Adipocyte (in vitro differentiated cells): Measurements from ENCODE around the gene SLC8A2.

ENCODE experiments used
- DNase-seq: peaks from one replicate; pipeline ENCODE4 v3.0.0-alpha.2; 2015; ENCODE audit warnings: low read depth
- H3K27me3 ChIP-seq: replicated peaks from 2 replicates; pipeline ENCODE4 v1.7.0; 2013; ENCODE audit warnings: mild to moderate bottlenecking, low read length, moderate library complexity; ENCODE audit not compliant: control insufficient read depth, insufficient read depth
- H3K36me3 ChIP-seq: 2 replicates; pipeline ENCODE4 v1.7.0; 2013; ENCODE audit warnings: low read length, mild to moderate bottlenecking, moderate library complexity; ENCODE audit not compliant: control insufficient read depth, insufficient read depth, severe bottlenecking
- H3K4me1 ChIP-seq: 2 replicates; pipeline ENCODE4 v1.7.0; 2013; ENCODE audit warnings: mild to moderate bottlenecking, low read length, moderate library complexity; ENCODE audit not compliant: control insufficient read depth, insufficient read depth
- H3K4me3 ChIP-seq: 2 replicates; pipeline ENCODE4 v1.7.0; 2013; ENCODE audit warnings: mild to moderate bottlenecking, low read length, moderate library complexity
- H3K9ac ChIP-seq: 2 replicates; pipeline ENCODE4 v1.7.0; 2013; ENCODE audit warnings: mild to moderate bottlenecking, low read length, moderate library complexity
- H3K9me3 ChIP-seq: 2 replicates; pipeline ENCODE4 v1.7.0; 2013; ENCODE audit warnings: mild to moderate bottlenecking, low read length, moderate library complexity; ENCODE audit not compliant: control insufficient read depth

SLC8A2 gene

DNA sequence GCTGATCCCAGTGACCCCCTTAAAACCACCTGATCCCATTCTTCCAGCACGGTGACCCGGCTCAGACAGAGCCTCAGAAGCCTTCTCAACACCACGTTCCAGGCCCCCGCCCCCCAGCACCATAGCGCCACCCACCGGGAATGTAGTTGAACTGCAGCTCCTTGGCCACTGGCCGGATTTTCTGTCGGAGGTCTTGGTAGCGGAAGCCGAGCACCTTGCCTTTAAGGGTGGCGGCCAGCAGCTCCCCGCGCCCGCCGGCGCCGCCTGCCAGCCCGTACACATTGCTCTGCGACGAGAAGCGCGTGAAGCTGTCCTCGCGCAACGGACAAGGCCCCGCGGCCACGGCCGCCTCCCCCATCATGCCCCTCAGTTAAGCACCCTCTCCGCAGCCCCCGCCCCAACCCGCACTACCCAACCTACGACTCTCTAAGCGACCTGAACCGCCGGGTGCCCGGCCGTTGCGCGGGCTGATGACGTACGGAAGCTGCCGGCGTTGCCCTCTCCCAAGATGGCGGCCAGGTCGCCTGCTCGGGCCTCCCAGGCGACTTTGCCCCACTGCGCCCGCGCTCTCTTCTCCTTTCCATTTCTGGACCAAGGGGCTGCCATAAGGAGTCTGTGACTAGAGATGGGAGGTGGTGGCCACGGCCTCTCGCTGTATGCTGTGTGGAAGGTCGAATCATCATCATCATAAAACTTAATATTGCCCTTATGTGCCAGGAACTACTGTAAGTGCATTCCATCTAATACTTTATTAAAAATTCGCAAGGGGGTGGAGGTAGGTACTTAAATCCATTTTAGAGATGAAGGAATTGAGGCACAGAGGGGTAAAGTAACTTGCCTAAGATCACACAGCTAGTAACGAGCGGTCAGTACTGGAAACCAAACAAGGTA, 12.4 kb upstream of the SLC8A2 start, which contains the start of gene KPTN:
Gene KPTN, minus strand, starts transcription at position 420 of the 891 bp plus-strand sequence. Its CDS starts 59 bp downstream, at position 361.
- DNase-seq: peak; percentile 95
- Histone ChIP-seq H3K9ac (peak within 1 kb of the TSS; percentile 98), H3K36me3 (peaks cover 26% of the 10 kb centered on the region), H3K4me3 (peak within 1 kb of the TSS; percentile 98), H3K9me3 (no peaks in the 10 kb centered on the region), H3K4me1 (peaks cover 17% of the 10 kb centered on the region), H3K27me3 (peaks cover 5% of the 10 kb centered on the region)

DNA sequence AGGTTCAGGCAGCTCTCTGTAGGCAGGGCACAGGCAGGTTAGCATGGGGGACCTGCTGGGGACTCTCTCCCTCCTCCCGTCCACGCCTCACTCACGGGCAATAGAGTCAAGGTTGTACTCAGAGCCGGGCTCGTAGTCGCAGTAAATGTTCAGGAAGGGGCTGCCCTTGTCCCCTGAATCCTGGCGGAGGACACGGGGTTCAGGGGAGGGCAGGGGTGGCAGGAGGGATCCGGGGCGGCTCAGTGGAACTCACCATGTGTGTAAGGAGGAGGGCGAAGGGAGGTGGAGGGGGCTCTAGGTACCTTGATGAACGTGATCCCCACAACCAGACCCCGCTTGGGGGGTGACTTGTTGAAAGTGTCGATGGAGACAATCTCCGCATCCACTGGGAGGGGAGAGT, 11.5 kb upstream of the SLC8A2 start:
- H3K9me3 ChIP-seq: no peaks in the 10 kb centered on the region
- peaks cover 5% of the 10 kb centered on the region for H3K27me3 ChIP-seq
- peaks cover 17% of the 10 kb centered on the region for H3K4me1 ChIP-seq
- H3K4me3 ChIP-seq: peak overlapping the region; percentile 98
- DNase-seq: no peak
- peaks cover 20% of the 10 kb centered on the region for H3K36me3 ChIP-seq
- H3K9ac ChIP-seq: peak overlapping the region; percentile 98

DNA sequence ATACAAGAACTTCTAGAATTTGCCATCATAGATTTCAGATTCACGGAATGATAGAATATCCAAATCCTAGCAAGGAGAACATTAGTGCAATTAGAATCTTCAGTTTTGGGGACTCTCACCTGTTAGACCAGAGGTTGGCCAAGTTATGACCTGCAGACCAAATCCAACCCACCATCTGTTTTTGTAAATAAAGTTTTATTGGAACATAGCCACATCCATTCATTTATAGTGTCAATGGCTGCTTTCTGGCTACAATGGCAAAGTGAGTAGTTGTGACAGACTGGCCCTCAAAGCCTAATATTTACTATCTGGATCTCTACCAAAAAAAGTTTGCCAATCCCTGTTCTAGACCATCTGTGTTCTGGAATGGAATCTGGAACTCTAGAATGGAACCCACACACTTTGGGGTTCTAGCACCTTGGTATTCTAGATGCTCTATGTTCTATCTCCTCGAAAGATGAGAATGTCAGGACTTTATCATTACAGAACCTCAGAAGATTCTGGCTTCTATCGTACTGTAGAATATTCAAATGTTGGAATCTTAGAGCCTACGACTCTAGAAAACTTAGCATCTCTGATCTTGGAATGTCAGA, 9.9 kb upstream of the SLC8A2 start:
- H3K36me3 ChIP-seq: peaks cover 8% of the 10 kb centered on the region
- H3K9ac ChIP-seq: no peak overlapping the region

GRCh38 chr19:47480658-47481057, 9.0 kb upstream of the SLC8A2 start:
- Histone ChIP-seq H3K9ac (no peak overlapping the region), H3K4me1 (peaks cover 17% of the 10 kb centered on the region), H3K4me3 (no peak overlapping the region), H3K9me3 (no peaks in the 10 kb centered on the region), H3K27me3 (peaks cover 5% of the 10 kb centered on the region), H3K36me3 (peaks cover 7% of the 10 kb centered on the region)
- no peak for DNase-seq

More for the DNA sequence above, 9.9 kb upstream of the SLC8A2 start:
- H3K4me3 ChIP-seq: no peak overlapping the region
- H3K27me3 ChIP-seq: peaks cover 5% of the 10 kb centered on the region
- peaks cover 17% of the 10 kb centered on the region for H3K4me1 ChIP-seq
- H3K9me3 ChIP-seq: no peaks in the 10 kb centered on the region
- DNase-seq: no peak

- Histone ChIP-seq H3K9ac (no peak overlapping the region), H3K27me3 (peaks cover 5% of the 10 kb centered on the region), H3K9me3 (no peaks in the 10 kb centered on the region), H3K4me1 (peaks cover 13% of the 10 kb centered on the region), H3K4me3 (no peak overlapping the region), H3K36me3 (no peaks in the 10 kb centered on the region)
- DNase-seq: peak; percentile 15
Measured at GRCh38 chr19:47479701-47480503, 8.2 kb upstream of the SLC8A2 start.

- H3K9ac ChIP-seq: no peak overlapping the region
- peaks cover 3% of the 10 kb centered on the region for H3K4me1 ChIP-seq
- peaks cover 19% of the 10 kb centered on the region for H3K27me3 ChIP-seq
- no peak overlapping the region for H3K4me3 ChIP-seq
- no peak for DNase-seq
- no peaks in the 10 kb centered on the region for H3K36me3 ChIP-seq
- H3K9me3 ChIP-seq: no peaks in the 10 kb centered on the region
Measured at GRCh38 chr19:47476438-47476972, 4.8 kb upstream of the SLC8A2 start.

DNA sequence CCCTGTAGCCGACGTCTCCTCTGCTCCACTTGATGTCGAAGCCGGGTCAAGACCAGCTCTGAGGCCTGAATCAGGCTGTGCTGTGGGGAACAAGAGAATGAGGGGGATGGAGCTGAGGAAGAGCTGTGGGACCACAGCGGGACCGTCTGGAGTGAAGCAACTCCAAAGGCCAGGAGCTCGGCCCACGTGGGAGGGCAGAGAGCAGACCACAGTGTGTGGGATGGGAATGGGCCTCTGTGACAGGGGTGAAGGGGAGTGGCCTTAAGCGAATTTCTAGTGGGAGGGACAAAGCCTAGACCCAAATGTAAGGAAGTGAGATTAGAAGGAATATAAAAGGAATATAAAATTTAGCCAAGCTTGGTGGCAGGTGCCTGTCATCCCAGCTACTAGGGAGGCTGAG, 3.8 kb upstream of the SLC8A2 start:
- no peaks in the 10 kb centered on the region for H3K9me3 ChIP-seq
- DNase-seq: no peak
- H3K27me3 ChIP-seq: peaks cover 20% of the 10 kb centered on the region

DNA sequence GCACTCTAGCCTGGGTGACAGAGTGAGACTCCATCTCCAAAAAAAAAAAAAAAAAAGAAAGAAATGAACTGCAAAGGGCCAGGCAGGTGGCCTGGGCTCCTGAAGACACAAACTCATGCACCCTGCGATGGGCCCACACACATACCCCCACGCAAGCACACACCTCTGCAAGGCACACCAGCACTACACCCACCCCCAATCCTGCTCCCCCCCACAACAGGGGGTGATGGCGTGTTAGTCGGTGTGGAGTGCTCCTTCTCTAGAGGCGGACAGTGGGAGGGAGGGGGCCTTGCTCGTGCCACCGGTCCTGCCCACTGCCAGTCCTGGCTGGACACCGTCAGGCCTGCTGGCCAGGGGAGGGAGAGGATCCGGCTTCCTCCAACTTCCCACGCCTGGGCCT, 1.6 kb upstream of the SLC8A2 start:
- H3K4me1 ChIP-seq: peaks cover 3% of the 10 kb centered on the region

More for the DNA sequence above, 3.8 kb upstream of the SLC8A2 start:
- Histone ChIP-seq H3K9ac (no peak overlapping the region), H3K4me3 (no peak overlapping the region), H3K36me3 (no peaks in the 10 kb centered on the region), H3K4me1 (peaks cover 3% of the 10 kb centered on the region)

GRCh38 chr19:47471381-47471732, 336 bp downstream of the SLC8A2 start:
- Histone ChIP-seq H3K9ac (no peak overlapping the region), H3K4me1 (peaks cover 3% of the 10 kb centered on the region), H3K36me3 (no peaks in the 10 kb centered on the region), H3K4me3 (no peak overlapping the region), H3K9me3 (no peaks in the 10 kb centered on the region), H3K27me3 (peaks cover 51% of the 10 kb centered on the region)
- no peak for DNase-seq

More for the DNA sequence above, 1.6 kb upstream of the SLC8A2 start:
- Histone ChIP-seq H3K27me3 (peaks cover 36% of the 10 kb centered on the region), H3K4me3 (no peak overlapping the region), H3K9ac (no peak overlapping the region), H3K36me3 (no peaks in the 10 kb centered on the region), H3K9me3 (no peaks in the 10 kb centered on the region)
- no peak for DNase-seq

DNA sequence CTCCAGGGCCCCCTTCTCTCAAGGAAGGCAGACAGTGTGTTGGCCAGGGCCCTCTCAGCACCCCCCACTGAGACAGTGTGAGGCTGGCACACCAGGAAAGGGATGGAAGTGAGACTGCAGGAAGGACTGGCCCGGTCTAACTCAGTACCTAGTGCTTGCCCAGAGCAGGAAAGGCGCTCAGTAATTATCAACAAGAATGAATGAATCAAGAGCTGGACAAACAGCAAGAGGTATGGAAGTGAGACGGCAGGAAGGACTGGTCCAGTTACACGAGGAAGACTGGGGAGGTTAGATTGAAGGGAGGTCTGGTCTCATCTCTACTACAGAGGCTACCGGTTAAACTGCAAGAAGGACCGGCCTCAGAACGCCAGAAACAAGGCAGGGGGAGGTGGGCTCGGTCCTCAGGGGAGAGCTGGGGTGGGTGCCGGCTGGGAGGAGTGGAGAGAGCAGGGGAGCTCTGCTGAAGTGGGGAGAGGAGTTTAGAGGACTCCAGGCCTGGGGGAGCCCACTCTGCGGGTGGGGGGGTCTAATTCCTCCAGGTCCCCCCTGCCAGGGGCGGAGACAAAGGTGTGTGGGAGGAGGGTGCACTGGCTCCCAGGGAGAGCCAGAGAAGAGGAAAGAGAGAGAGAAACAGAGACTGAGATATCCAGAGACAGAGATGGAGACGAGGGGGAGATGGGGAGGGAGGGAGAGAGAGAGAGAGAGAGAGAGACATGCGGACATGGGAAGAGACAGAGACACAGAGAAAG, 1.1 kb downstream of the SLC8A2 start:
- Histone ChIP-seq H3K36me3 (no peaks in the 10 kb centered on the region), H3K4me3 (no peak overlapping the region), H3K27me3 (peaks cover 52% of the 10 kb centered on the region), H3K9me3 (no peaks in the 10 kb centered on the region), H3K4me1 (peaks cover 3% of the 10 kb centered on the region), H3K9ac (no peak overlapping the region)
- DNase-seq: no peak
